Heart left ventricle (tissue), 16 donors: ENCODE measurements around the gene RIPK4. TPM values are rescaled to one million over a fixed set of nuclear protein-coding genes. Genes with fewer than 3 reads are reported as not detected.
A peak's percentile ranks its signal among the peaks of the same experiment; 100 is the strongest.

Source experiments
- ATAC-seq, 4 donors: fragments of 200-7000 bp; cut with Tn5 transposase; one replicate each; pipeline ENCODE4 v1.9.1; 2020 to 2022; ENCODE audit warnings: moderate library complexity in 4 of 4, mild to moderate bottlenecking in 3 of 4, moderate number of reproducible peaks in 1 of 4
- DNase-seq, 5 donors: peaks; one replicate each; pipeline ENCODE4 v3.0.0-alpha.2; 2020
- H3K27ac ChIP-seq, 12 donors: fragments of 200-600 bp; sonication (generic) in 4 of 12; one replicate each; pipeline versions ENCODE4 v1.5.0 to v1.8.0; 2016 to 2022; ENCODE audit warnings: mild to moderate bottlenecking in 2 of 12
- H3K27me3 ChIP-seq, 9 donors: fragments of 200-600 bp; sonication (generic) in 2 of 9; one replicate each; pipeline versions ENCODE4 v1.5.1 to v1.8.0; 2016 to 2022; ENCODE audit warnings: mild to moderate bottlenecking in 3 of 9
- H3K36me3 ChIP-seq, 9 donors: fragments of 200-600 bp; sonication (generic) in 2 of 9; one replicate each; pipeline versions ENCODE4 v1.5.0 to v1.8.0; 2018 to 2022; ENCODE audit warnings: mild to moderate bottlenecking in 2 of 9
- H3K4me1 ChIP-seq, 12 donors: fragments of 200-600 bp; sonication (generic) in 4 of 12; one replicate each; pipeline versions ENCODE4 v1.5.0 to v1.8.0; 2016 to 2022; ENCODE audit warnings: mild to moderate bottlenecking in 3 of 12
- H3K4me3 ChIP-seq, 12 donors: fragments of 200-600 bp; sonication (generic) in 4 of 12; one replicate each; pipeline versions ENCODE4 v1.5.0 to v1.8.0; 2017 to 2022; ENCODE audit warnings: mild to moderate bottlenecking in 9 of 12, moderate library complexity in 4 of 12
- H3K9me3 ChIP-seq, 12 donors: fragments of 200-600 bp; sonication (generic) in 4 of 12; one replicate each; pipeline versions ENCODE4 v1.5.0 to v1.8.0; 2016 to 2022; ENCODE audit warnings: mild to moderate bottlenecking in 1 of 12
- CTCF ChIP-seq, 12 donors: fragments of 200-600 bp; sonication (generic) in 4 of 12; IDR thresholded peaks; one replicate each; pipeline versions ENCODE4 v1.5.0 to v1.8.0; 2018 to 2022; ENCODE audit warnings: antibody characterized with exemption in 12 of 12, mild to moderate bottlenecking in 5 of 12
- POLR2A ChIP-seq, 2 donors: fragments of 450-650 bp; IDR thresholded peaks; one replicate each; pipeline ENCODE4 v1.6.1; 2017; ENCODE audit warnings: antibody characterized with exemption in 2 of 2, mild to moderate bottlenecking in 2 of 2, moderate library complexity in 2 of 2
- WGBS, 4 donors: extraction: QIAGEN DNeasy Blood & Tissue Kit in 2 of 4; methylation state at CpG; one replicate each; pipeline versions ENCODE4 v1.1.5 to v1.1.7; 2013 to 2018; 5-methylcytosine and 5-hydroxymethylcytosine counted together
- intact Hi-C, 10 donors: fragments of 100-400 bp; cut with DNase I; formaldehyde crosslinking; loops; one replicate each; pipeline versions ENCODE4 v1.11.1 to v1.14.2; 2022
- polyA plus RNA-seq, 2 donors: library from polyadenylated mRNA; stranded (reverse); fragments of 200-250 nt; gene quantifications; one replicate each; pipeline ENCODE4 v1.2.3, GENCODE V29; 2013
- total RNA-seq, 9 donors: library from RNA; depleted of rRNA in 2 of 9; stranded (reverse); fragments of >200 nt in 2 of 9; fragmentation: NEBNext Ultra II Directional in 3 of 9; extraction: Animal tissue kit (Norgen Biotek cat#: 25700) in 3 of 9; gene quantifications; one replicate each; pipeline versions ENCODE4 v1.1.0 to v1.2.4, GENCODE V29; 2016 to 2023
- donor health status: ischemic (EF 13 %, LVEDD 7.1; RV severe dilation, severe dysfunction).
- donor health status: healthy with polysubstance abuse.
- donor health status: DM: no; HTN: yes; CAD: no.
- donor health status: DM: no; HTN: no; CAD: no.
- donor health status: ischemic (EF 25% LVEDD 6.9; RV normal size, moderate dysfunction).
- donor health status: ischemic (EF 25% LVEDD 5.7; RV mildly dilated, moderate dysfunction).
- donor health status: healthy.
- donor health status: DM: yes; HTN: yes; CAD: no.
- donor health status: ischemic (EF 35%, LVEDD 5.7; RV mildly dilated, moderate dysfunction).
- donor health status: nonischemic (EF 11% LVEDD 7.7; RV severe dilation, severe dysfunction).
- donor health status: DM: yes; HTN: yes; CAD: no.
- donor health status: PGD.
- donor health status: ischemic (EF 29% LVEDD 5.4; RV normal size, mild dysfunction).
- donor health status: nonischemic (EF 23%, LVEDD 6.1; RV moderate dilation, normal function).

The RIPK4 gene
- total and polyA plus RNA-seq, 11 donors = 0.04 to 2.0 (median 0.08) TPM; not detected in 2

- Histone ChIP-seq H3K27ac (no peak overlapping the region), H3K4me1 (no peaks in the 10 kb centered on the region), H3K36me3 (no peaks in the 10 kb centered on the region), H3K9me3 (peaks cover 0 to 15% (median 9%) of the 10 kb centered on the region in 12 donors), H3K27me3 (peaks cover 0 to 17% (median 0%) of the 10 kb centered on the region in 9 donors), H3K4me3 (no peak overlapping the region)
- WGBS, 4 donors = 93 to 96% (median 94%) methylated on average over 24 to 41 of the region's 41 CpGs
- peak in 1 of 5 donors; percentile 17 for DNase-seq
- intact Hi-C loops = no loop called here
- TF ChIP-seq CTCF (IDR thresholded peaks at IDR 0.05) (no peak), POLR2A (IDR thresholded peaks at IDR 0.05) (no peak)
- ATAC-seq = no peak
Observed at GRCh38 chr21:41740604-41741252, 26.1 kb downstream of the RIPK4 start.

GRCh38 chr21:41739936-41740335 lies 26.9 kb downstream of the RIPK4 start:
- WGBS, 4 donors = 84 to 89% (median 87%) methylated on average over 9 of the region's 9 CpGs
- peak in 1 of 5 donors; percentile 11 for DNase-seq
- H3K4me3 ChIP-seq = no peak overlapping the region
- no peaks in the 10 kb centered on the region for H3K4me1 ChIP-seq
- ATAC-seq = no peak
- intact Hi-C loops = no loop called here
- H3K27me3 ChIP-seq = peaks cover 0 to 12% (median 0%) of the 10 kb centered on the region in 9 donors
- no peaks in the 10 kb centered on the region for H3K36me3 ChIP-seq
- H3K9me3 ChIP-seq = peaks cover 0 to 15% (median 9%) of the 10 kb centered on the region in 12 donors
- no peak overlapping the region for H3K27ac ChIP-seq
- TF ChIP-seq POLR2A (IDR thresholded peaks at IDR 0.05) (no peak), CTCF (IDR thresholded peaks at IDR 0.05) (no peak)

GRCh38 chr21:41739011-41739410 lies 27.8 kb downstream of the RIPK4 start:
- ATAC-seq = no peak
- no peaks in the 10 kb centered on the region for H3K36me3 ChIP-seq
- no peak for TF ChIP-seq POLR2A (IDR thresholded peaks at IDR 0.05)
- TF ChIP-seq CTCF (IDR thresholded peaks at IDR 0.05) = no peak

GRCh38 chr21:41737651-41738324 lies 29.1 kb downstream of the RIPK4 start:
- Histone ChIP-seq H3K4me3 (no peak overlapping the region), H3K4me1 (no peaks in the 10 kb centered on the region), H3K9me3 (peaks cover 0 to 15% (median 9%) of the 10 kb centered on the region in 12 donors), H3K27me3 (peaks cover 0 to 21% (median 0%) of the 10 kb centered on the region in 9 donors), H3K36me3 (no peaks in the 10 kb centered on the region), H3K27ac (no peak overlapping the region)
- ATAC-seq (no peak), DNase-seq (peak in 1 of 5 donors; percentile 10)
- no peak for TF ChIP-seq POLR2A (IDR thresholded peaks at IDR 0.05)
- no peak for TF ChIP-seq CTCF (IDR thresholded peaks at IDR 0.05)
- WGBS, 4 donors = 77 to 82% (median 82%) methylated on average over 8 to 9 of the region's 9 CpGs
- intact Hi-C loops = no loop called here

More at GRCh38 chr21:41739011-41739410, 27.8 kb downstream of the RIPK4 start:
- intact Hi-C loops = no loop called here
- 84 to 86% (median 84%) methylated on average over 12 of the region's 12 CpGs for WGBS, 4 donors
- H3K4me3 ChIP-seq = no peak overlapping the region
- peaks cover 0 to 13% (median 0%) of the 10 kb centered on the region in 9 donors for H3K27me3 ChIP-seq
- H3K27ac ChIP-seq = no peak overlapping the region
- DNase-seq = no peak
- H3K4me1 ChIP-seq = no peaks in the 10 kb centered on the region
- H3K9me3 ChIP-seq = peaks cover 0 to 15% (median 9%) of the 10 kb centered on the region in 12 donors
